Keratinocyte (primary cell): ENCODE data around the gene ZBED4. TPM values are rescaled to one million over a fixed set of nuclear protein-coding genes. Genes with fewer than 3 reads are reported as not detected.
A peak's percentile ranks its signal among the peaks of the same experiment; 100 is the strongest.

Source experiments
- DNase-seq: peaks from one replicate; pipeline ENCODE4 v3.0.0-alpha.2; 2011; ENCODE audit warnings: low read depth, missing footprints, low spot score
- FAIRE-seq: peaks from 2 replicates; lab custom pipeline; 2011; peaks lifted over from hg19 to GRCh38; lab: Jason Lieb, UNC
- H2AFZ ChIP-seq: 2 replicates; pipeline ENCODE4 v1.6.0; 2012; ENCODE audit warnings: low read length, control low read depth, inconsistent platforms; ENCODE audit not compliant: control insufficient read depth
- H3K27ac ChIP-seq: 2 replicates; pipeline ENCODE4 v1.5.1; 2011; ENCODE audit warnings: low read length; ENCODE audit not compliant: control insufficient read depth, insufficient read depth
- H3K27me3 ChIP-seq: 3 replicates; pipeline ENCODE4 v1.6.0; 2011; ENCODE audit warnings: low read length; ENCODE audit not compliant: control insufficient read depth, insufficient read depth; ENCODE audit errors: extremely low read depth
- H3K36me3 ChIP-seq, 2 experiments: 2 replicates in 1 of 2; 3 replicates in 1 of 2; pipeline ENCODE4 v1.5.1; 2011; ENCODE audit warnings: low read length in 2 of 2, mild to moderate bottlenecking in 1 of 2; ENCODE audit not compliant: control insufficient read depth in 2 of 2, insufficient read depth in 2 of 2; ENCODE audit errors: extremely low read depth in 1 of 2
- H3K4me1 ChIP-seq: 3 replicates; pipeline ENCODE4 v1.5.1; 2011; ENCODE audit warnings: low read length; ENCODE audit not compliant: control insufficient read depth, insufficient read depth; ENCODE audit errors: extremely low read depth
- H3K4me2 ChIP-seq: 3 replicates; pipeline ENCODE4 v1.6.0; 2011; ENCODE audit warnings: low read depth, low read length; ENCODE audit not compliant: control insufficient read depth, insufficient read depth; ENCODE audit errors: extremely low read depth
- H3K4me3 ChIP-seq, 3 experiments: fragments of 200-600 bp in 1 of 3; sonication (generic) in 1 of 3; 2 replicates in 2 of 3; 3 replicates in 1 of 3; pipeline ENCODE4 v1.5.1; 2011 to 2016; ENCODE audit warnings: low read length in 3 of 3, mild to moderate bottlenecking in 3 of 3, control low read depth in 2 of 3, inconsistent platforms in 1 of 3, low read depth in 1 of 3, mixed read lengths in 1 of 3, mixed run types in 1 of 3, moderate library complexity in 1 of 3; ENCODE audit not compliant: control insufficient read depth in 2 of 3, insufficient read depth in 2 of 3; ENCODE audit errors: extremely low read depth in 1 of 3
- H3K79me2 ChIP-seq: 2 replicates; pipeline ENCODE4 v1.6.0; 2012; ENCODE audit warnings: low read length; ENCODE audit not compliant: control insufficient read depth, insufficient read depth
- H3K9ac ChIP-seq: 3 replicates; pipeline ENCODE4 v1.6.0; 2011; ENCODE audit warnings: low read length; ENCODE audit not compliant: control insufficient read depth, insufficient read depth; ENCODE audit errors: extremely low read depth
- H3K9me1 ChIP-seq: 3 replicates; pipeline ENCODE4 v1.6.0; 2011; ENCODE audit warnings: low read length; ENCODE audit not compliant: control insufficient read depth, insufficient read depth; ENCODE audit errors: extremely low read depth
- H3K9me3 ChIP-seq: 2 replicates; pipeline ENCODE4 v1.5.1; 2012; ENCODE audit warnings: low read depth, low read length; ENCODE audit not compliant: control insufficient read depth
- H4K20me1 ChIP-seq: 3 replicates; pipeline ENCODE4 v1.6.0; 2011; ENCODE audit warnings: low read length; ENCODE audit not compliant: control insufficient read depth, insufficient read depth; ENCODE audit errors: extremely low read depth
- CTCF ChIP-seq, 3 experiments: IDR thresholded peaks in 1 of 3; conservative IDR thresholded peaks in 1 of 3; optimal IDR thresholded peaks in 1 of 3; 2 replicates in 2 of 3; 3 replicates in 1 of 3; pipeline versions ENCODE3 to v1.5.1; 2011; ENCODE audit warnings: low read length in 3 of 3, mild to moderate bottlenecking in 3 of 3, moderate library complexity in 2 of 3, control low read depth in 1 of 3, inconsistent platforms in 1 of 3; ENCODE audit not compliant: insufficient read depth in 2 of 3; ENCODE audit errors: extremely low read depth in 1 of 3
- EZH2 ChIP-seq: IDR thresholded peaks from one replicate; pipeline ENCODE4 v1.6.1; 2012; ENCODE audit warnings: inconsistent platforms, mild to moderate bottlenecking, low read length, moderate library complexity
- dilution Hi-C: fragments of 300-500 bp; cut with MboI; formaldehyde crosslinking; loops from one replicate; pipeline ENCODE4 v1.7.0; 2020; ENCODE audit warnings: low sequenced_read_pairs; ENCODE audit not compliant: extremely low pct_ligation_motif_present
- polyA plus RNA-seq, 5 experiments: library from polyadenylated mRNA; depleted of rRNA in 3 of 5; stranded (reverse) in 3 of 5; stranded (forward) in 1 of 5; unstranded in 1 of 5; fragments of >200 nt; gene quantifications; 1 replicate in 1 of 5; 2 replicates in 3 of 5; 3 replicates in 1 of 5; pipeline versions ENCODE4 v1.2.1 to v1.2.3, GENCODE V29; 2011 to 2012; ENCODE audit warnings: missing spikeins in 2 of 5, low read depth in 1 of 5, low replicate concordance in 1 of 5

The ZBED4 gene
- polyA plus RNA-seq, 1 donor (not counting 4 experiments of a cell fraction or from before 2014, with no cell fraction given): 7.1 TPM

GRCh38 chr22:49825944-49826602, 27.6 kb upstream of the ZBED4 start:
- DNase-seq: no peak
- FAIRE-seq: no peak
- Histone ChIP-seq H3K36me3 (peaks cover 22 to 23% of the 10 kb centered on the region in 2 experiments), H3K27me3 (no peaks in the 10 kb centered on the region), H3K4me1 (peaks cover 19% of the 10 kb centered on the region), H3K9me3 (no peaks in the 10 kb centered on the region), H3K4me3 (peak overlapping the region; percentile 81 to 94 (median 89)), H3K9me1 (peaks cover 6% of the 10 kb centered on the region), H2AFZ (no peak overlapping the region), H3K79me2 (peaks cover 60% of the 10 kb centered on the region), H4K20me1 (peaks cover 36% of the 10 kb centered on the region), H3K4me2 (peak overlapping the region; percentile 98), H3K9ac (peak overlapping the region; percentile 92), H3K27ac (peak overlapping the region; percentile 84)
- TF ChIP-seq EZH2: no peak
- TF ChIP-seq CTCF (optimal IDR thresholded peaks at IDR 0.05 in 1 of 3, IDR thresholded peaks at IDR 0.05 in 1 of 3, conservative IDR thresholded peaks at IDR 0.05 in 1 of 3; ENCODE audit: extremely low read depth in 1 of 3, insufficient read depth in 2 of 3, low read length in 3 of 3): no peak
- dilution Hi-C loops: no loop called here

GRCh38 chr22:49826603-49827270, 26.9 kb upstream of the ZBED4 start:
- Histone ChIP-seq H3K27me3 (no peaks in the 10 kb centered on the region), H3K9me3 (no peaks in the 10 kb centered on the region), H3K79me2 (peaks cover 54% of the 10 kb centered on the region), H3K27ac (peak overlapping the region; percentile 84), H3K4me1 (peaks cover 19% of the 10 kb centered on the region), H2AFZ (no peak overlapping the region), H3K9me1 (peaks cover 6% of the 10 kb centered on the region), H3K4me3 (peak overlapping the region; percentile 81 to 94 (median 89)), H3K36me3 (peaks cover 19 to 21% of the 10 kb centered on the region in 2 experiments), H3K4me2 (peak overlapping the region; percentile 98), H3K9ac (peak overlapping the region; percentile 92), H4K20me1 (peaks cover 31% of the 10 kb centered on the region)
- dilution Hi-C loops: no loop called here
- DNase-seq (no peak), FAIRE-seq (no peak)
- TF ChIP-seq CTCF (optimal IDR thresholded peaks at IDR 0.05 in 1 of 3, IDR thresholded peaks at IDR 0.05 in 1 of 3, conservative IDR thresholded peaks at IDR 0.05 in 1 of 3; ENCODE audit: extremely low read depth in 1 of 3, insufficient read depth in 2 of 3, low read length in 3 of 3): no peak
- TF ChIP-seq EZH2: no peak
